Upper lobe of left lung (tissue), 6 donors: ENCODE results near the gene IFITM2. TPM values are rescaled to one million over a fixed set of nuclear protein-coding genes. Genes with fewer than 3 reads are reported as not detected.
A peak's percentile ranks its signal among the peaks of the same experiment; 100 is the strongest.
"Not testable (repeated sequence)": the region's sequence is repeated elsewhere in the genome, so short reads cannot be mapped to it uniquely, and the experiment has no call there.

Source experiments
- ATAC-seq, 2 donors: fragments of 200-7000 bp; cut with Tn5 transposase; one replicate each; pipeline ENCODE4 v1.9.1; 2022; ENCODE audit warnings: mild to moderate bottlenecking in 2 of 2, moderate library complexity in 2 of 2; ENCODE audit not compliant: low FRiP score in 2 of 2
- DNase-seq, 2 donors: peaks; one replicate each; pipeline ENCODE4 v3.0.0-alpha.2; 2019 to 2020
- H3K27ac ChIP-seq, 4 donors: fragments of 200-600 bp; sonication (generic); one replicate each; pipeline ENCODE4 v1.5.1; 2016 to 2019
- H3K27me3 ChIP-seq, 4 donors: fragments of 200-600 bp; sonication (generic); one replicate each; pipeline ENCODE4 v1.5.1; 2017 to 2019
- H3K36me3 ChIP-seq, 4 donors: fragments of 200-600 bp; sonication (generic); one replicate each; pipeline ENCODE4 v1.5.1; 2016 to 2019
- H3K4me1 ChIP-seq, 4 donors: fragments of 200-600 bp; sonication (generic); one replicate each; pipeline ENCODE4 v1.5.1; 2018 to 2019
- H3K4me3 ChIP-seq, 4 donors: fragments of 200-600 bp; sonication (generic); one replicate each; pipeline ENCODE4 v1.5.1; 2017 to 2019; ENCODE audit warnings: mild to moderate bottlenecking in 2 of 4, moderate library complexity in 1 of 4
- H3K9me3 ChIP-seq, 4 donors: fragments of 200-600 bp; sonication (generic); one replicate each; pipeline ENCODE4 v1.5.1; 2018 to 2019
- CTCF ChIP-seq, 6 experiments: fragments of 450-650 bp in 4 of 6; fragments of 200-600 bp in 2 of 6; sonication (generic) in 2 of 6; IDR thresholded peaks; one replicate each; pipeline ENCODE4 v1.5.1; 2016 to 2019; ENCODE audit warnings: antibody characterized with exemption in 6 of 6
- EP300 ChIP-seq, 4 donors: sonication (generic); formaldehyde crosslinking; IDR thresholded peaks; one replicate each; pipeline ENCODE4 v1.5.1; 2017; ENCODE audit warnings: antibody characterized with exemption in 4 of 4, control low read depth in 2 of 4
- POLR2A ChIP-seq, 4 donors: fragments of 450-650 bp; IDR thresholded peaks; one replicate each; pipeline ENCODE4 v1.5.1; 2016 to 2017; ENCODE audit warnings: antibody characterized with exemption in 4 of 4, mild to moderate bottlenecking in 2 of 4
- POLR2AphosphoS5 ChIP-seq, 2 donors: sonication (generic); formaldehyde crosslinking; IDR thresholded peaks; one replicate each; pipeline ENCODE4 v1.5.1; 2017; ENCODE audit warnings: antibody characterized with exemption in 2 of 2
- WGBS, 2 donors: methylation state at CpG; one replicate each; pipeline ENCODE4 v1.1.5; 2017 to 2018; 5-methylcytosine and 5-hydroxymethylcytosine counted together
- total RNA-seq, 6 donors: library from RNA; depleted of rRNA in 4 of 6; stranded (reverse); fragments of >200 nt in 4 of 6; gene quantifications; one replicate each; pipeline versions ENCODE4 v1.1.0 to v1.2.1, GENCODE V29; 2016 to 2021
- donor health status: DM: no; HTN: no; CAD: no; lungs with moderate emphysema.
- donor health status: DM: no; HTN: yes; CAD: no; lungs with severe emphysema.

The IFITM2 gene
- 100 to 1,000 TPM; 113 to 704 (median 271) TPM for total RNA-seq

DNA sequence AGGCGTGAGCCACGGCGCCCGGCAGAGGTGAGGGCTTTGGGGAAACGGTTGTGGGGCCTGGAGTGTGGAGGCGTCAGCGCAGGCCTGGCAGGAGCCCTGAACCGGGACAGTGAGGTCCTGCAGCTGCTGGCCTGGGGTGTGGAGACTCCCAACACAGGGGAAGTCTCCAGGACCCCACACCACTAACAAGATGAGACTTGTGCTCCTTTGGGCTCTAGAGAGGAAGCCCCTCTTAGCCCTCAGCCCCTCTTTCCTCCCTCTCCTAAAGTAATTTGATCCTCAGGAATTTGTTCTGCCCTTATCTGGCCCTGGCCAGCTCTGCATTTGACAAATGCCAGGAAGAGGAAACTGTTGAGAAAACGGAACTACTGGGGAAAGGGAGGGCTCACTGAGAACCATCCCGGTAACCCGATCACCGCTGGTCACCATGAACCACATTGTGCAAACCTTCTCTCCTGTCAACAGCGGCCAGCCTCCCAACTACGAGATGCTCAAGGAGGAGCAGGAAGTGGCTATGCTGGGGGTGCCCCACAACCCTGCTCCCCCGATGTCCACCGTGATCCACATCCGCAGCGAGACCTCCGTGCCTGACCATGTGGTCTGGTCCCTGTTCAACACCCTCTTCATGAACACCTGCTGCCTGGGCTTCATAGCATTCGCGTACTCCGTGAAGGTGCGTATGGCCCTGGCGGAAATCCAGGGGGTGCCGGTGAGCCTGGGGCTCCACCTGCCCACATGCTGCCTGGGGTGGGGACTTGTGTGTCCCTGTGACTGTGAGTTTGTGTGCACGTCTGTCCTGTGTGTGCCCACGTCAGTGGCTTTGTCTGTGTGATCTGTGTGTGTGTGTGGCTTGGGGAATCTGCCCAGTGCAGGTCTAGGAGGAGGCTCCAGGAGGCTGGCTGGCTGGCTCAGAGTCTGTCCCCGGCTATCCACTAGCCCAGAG lies at the start of gene IFITM2:
TSS of gene IFITM2 (plus strand) at position 51 of the 943 bp plus-strand sequence. CDS start at position 428, 377 bp downstream.
- peak in 1 of 4 donors; percentile 80 for TF ChIP-seq EP300 (IDR thresholded peaks at IDR 0.05)
- peak in 3 of 4 donors; percentile 39 to 89 (median 70) for TF ChIP-seq POLR2A (IDR thresholded peaks at IDR 0.05)
- TF ChIP-seq CTCF (IDR thresholded peaks at IDR 0.05): peak in 2 of 6 experiments; percentile 20 to 22
- peak; percentile 96 to 97 for TF ChIP-seq POLR2AphosphoS5 (IDR thresholded peaks at IDR 0.05)
- not testable (repeated sequence) for H3K36me3 ChIP-seq, H3K9me3 ChIP-seq, H3K27me3 ChIP-seq
- DNase-seq (peak; percentile 72 to 93), ATAC-seq (peak; percentile 73 to 85)
- peaks cover 38 to 58% (median 48%) of the 10 kb centered on the region in 4 donors for H3K4me1 ChIP-seq
- WGBS, 2 donors: 1 to 16% methylated on average over 13 to 14 of the region's 28 CpGs
- peak within 1 kb of the TSS; percentile 89 to 94 (median 92) for H3K27ac ChIP-seq
- H3K4me3 ChIP-seq: peak within 1 kb of the TSS; percentile 34 to 69 (median 46)

DNA sequence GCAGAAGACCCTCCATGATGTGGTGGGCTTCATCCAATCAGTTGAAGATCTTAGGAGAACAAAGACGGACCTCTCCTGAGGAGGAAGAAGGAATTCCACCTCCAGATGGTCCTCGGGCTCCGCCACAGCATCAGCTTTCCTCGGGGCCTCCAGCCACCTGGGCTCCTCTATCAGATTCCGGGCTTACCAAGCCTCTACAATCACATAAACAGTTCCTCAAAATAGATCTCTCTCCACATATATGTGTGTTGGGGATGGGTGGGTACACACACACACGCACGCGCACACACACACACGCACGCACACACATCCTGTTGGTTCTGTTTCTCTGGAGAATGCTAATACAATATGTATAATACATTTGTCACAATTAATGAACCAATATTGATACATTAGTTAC lies 48.2 kb upstream of the IFITM2 start:
- 61 to 75% methylated on average over 10 of the region's 10 CpGs for WGBS, 2 donors
- H3K27ac ChIP-seq: no peak overlapping the region
- no peak for TF ChIP-seq CTCF (IDR thresholded peaks at IDR 0.05)
- TF ChIP-seq POLR2AphosphoS5 (IDR thresholded peaks at IDR 0.05): no peak
- no peak for TF ChIP-seq POLR2A (IDR thresholded peaks at IDR 0.05)
- TF ChIP-seq EP300 (IDR thresholded peaks at IDR 0.05): no peak
- H3K36me3 ChIP-seq: no peaks in the 10 kb centered on the region
- H3K27me3 ChIP-seq: no peaks in the 10 kb centered on the region
- ATAC-seq: no peak
- H3K4me3 ChIP-seq: no peak overlapping the region
- no peak for DNase-seq
- no peaks in the 10 kb centered on the region for H3K4me1 ChIP-seq
- H3K9me3 ChIP-seq: no peaks in the 10 kb centered on the region

GRCh38 chr11:261624-262023 lies 46.0 kb upstream of the IFITM2 start:
- Histone ChIP-seq H3K4me3 (no peak overlapping the region), H3K27me3 (no peaks in the 10 kb centered on the region), H3K4me1 (no peaks in the 10 kb centered on the region), H3K27ac (no peak overlapping the region), H3K36me3 (no peaks in the 10 kb centered on the region), H3K9me3 (peaks cover 0 to 4% (median 0%) of the 10 kb centered on the region in 4 donors)
- DNase-seq (no peak), ATAC-seq (no peak)
- 82 to 88% methylated on average over 4 of the region's 4 CpGs for WGBS, 2 donors
- no peak for TF ChIP-seq POLR2A (IDR thresholded peaks at IDR 0.05)
- no peak for TF ChIP-seq POLR2AphosphoS5 (IDR thresholded peaks at IDR 0.05)
- TF ChIP-seq CTCF (IDR thresholded peaks at IDR 0.05): no peak
- TF ChIP-seq EP300 (IDR thresholded peaks at IDR 0.05): no peak

GRCh38 chr11:266676-267439 lies 40.8 kb upstream of the IFITM2 start:
- ATAC-seq (no peak), DNase-seq (peak in 1 of 2 donors; percentile 52)
- H3K27me3 ChIP-seq: no peaks in the 10 kb centered on the region
- peak overlapping the region in 1 of 4 donors; percentile 23 for H3K27ac ChIP-seq
- TF ChIP-seq CTCF (IDR thresholded peaks at IDR 0.05) (no peak), EP300 (IDR thresholded peaks at IDR 0.05) (no peak), POLR2AphosphoS5 (IDR thresholded peaks at IDR 0.05) (no peak), POLR2A (IDR thresholded peaks at IDR 0.05) (no peak)
- H3K4me3 ChIP-seq: no peak overlapping the region
- peaks cover 11 to 26% (median 12%) of the 10 kb centered on the region in 4 donors for H3K4me1 ChIP-seq
- H3K9me3 ChIP-seq: peaks cover 0 to 4% (median 0%) of the 10 kb centered on the region in 4 donors
- 66 to 69% methylated on average over 5 of the region's 13 CpGs for WGBS, 2 donors
- H3K36me3 ChIP-seq: no peaks in the 10 kb centered on the region
